SK-MEL-5 (cell line): ENCODE data around the gene CCDC149. TPM values are rescaled to one million over a fixed set of nuclear protein-coding genes. Genes with fewer than 3 reads are reported as not detected.
"Not testable (repeated sequence)": the region's sequence is repeated elsewhere in the genome, so short reads cannot be mapped to it uniquely, and the experiment has no call there.

ENCODE experiments used
- DNase-seq: peaks from one replicate; pipeline ENCODE4 v3.0.0-alpha.2; 2016; ENCODE audit warnings: low read depth, low spot score
- in situ Hi-C: cut with HindIII; loops from 2 replicates; pipeline ENCODE4 v1.10.0; 2016; ENCODE audit warnings: low sequenced_read_pairs, high pct_unique_total_duplicates, low pct_unique_long_range_greater_than_20kb
- total RNA-seq: library from RNA; depleted of rRNA; stranded (reverse); fragments of >200 nt; shearing (Covaris generic); gene quantifications from 2 replicates; pipeline ENCODE4 v1.2.3, GENCODE V29; 2014

CCDC149 gene
- total RNA-seq, 1 experiment from 2014 or later, result 0.45 TPM

- in situ Hi-C loops, result no loop called here
- DNase-seq, result no peak
These were observed 10.2 kb upstream of the CCDC149 start for GRCh38 chr4:24923002-24923401.

DNA sequence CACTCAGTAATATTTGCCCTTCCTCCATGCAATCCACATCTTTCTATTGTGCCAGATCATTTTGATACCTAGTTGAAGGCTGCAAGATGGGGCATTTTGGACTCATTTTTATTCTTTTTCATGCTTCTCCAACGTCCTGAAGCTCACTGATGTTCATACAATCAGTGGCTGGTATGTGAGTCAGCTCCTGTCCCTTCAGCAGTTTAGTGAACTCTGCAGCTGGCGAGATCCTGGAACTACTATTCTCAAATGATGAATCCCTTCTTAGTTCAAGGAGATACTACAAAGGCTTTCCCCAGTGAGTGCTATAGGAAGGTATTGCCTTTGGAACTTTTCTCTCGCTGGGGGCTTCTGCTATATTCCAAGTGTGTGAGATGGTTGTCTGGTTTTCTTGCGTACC lies 9.6 kb upstream of the CCDC149 start:
- no peak for DNase-seq
- in situ Hi-C loops, result no loop called here

DNA sequence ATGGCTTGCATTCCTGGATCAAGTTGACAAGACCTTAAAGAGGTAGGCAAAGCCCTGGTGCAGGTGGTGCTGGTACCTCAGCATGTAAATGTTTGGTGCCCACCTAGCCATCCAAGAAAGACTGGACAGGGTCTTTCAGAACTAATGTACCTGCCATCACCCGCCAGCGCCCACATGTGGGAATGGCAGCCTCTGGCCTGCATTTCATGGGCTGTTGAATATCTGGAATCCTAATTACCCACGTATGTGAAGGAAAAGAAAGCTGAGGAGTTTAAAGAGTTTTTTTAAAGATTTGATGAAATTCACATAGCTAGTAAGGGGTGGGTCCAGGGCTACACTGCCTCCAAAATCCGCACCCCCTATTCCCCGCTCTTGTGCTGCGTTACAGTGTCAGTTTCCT lies 8.6 kb upstream of the CCDC149 start:
- in situ Hi-C loops, result no loop called here
- no peak for DNase-seq

GRCh38 chr4:24920008-24920407 lies 7.2 kb upstream of the CCDC149 start:
- in situ Hi-C loops, result no loop called here
- no peak for DNase-seq

- in situ Hi-C loops, result no loop called here
- DNase-seq, result no peak
These were observed 4.4 kb upstream of the CCDC149 start for GRCh38 chr4:24917076-24917856.

GRCh38 chr4:24915121-24915922 lies 2.5 kb upstream of the CCDC149 start:
- in situ Hi-C loops, result no loop called here
- DNase-seq, result peak; percentile 23

DNA sequence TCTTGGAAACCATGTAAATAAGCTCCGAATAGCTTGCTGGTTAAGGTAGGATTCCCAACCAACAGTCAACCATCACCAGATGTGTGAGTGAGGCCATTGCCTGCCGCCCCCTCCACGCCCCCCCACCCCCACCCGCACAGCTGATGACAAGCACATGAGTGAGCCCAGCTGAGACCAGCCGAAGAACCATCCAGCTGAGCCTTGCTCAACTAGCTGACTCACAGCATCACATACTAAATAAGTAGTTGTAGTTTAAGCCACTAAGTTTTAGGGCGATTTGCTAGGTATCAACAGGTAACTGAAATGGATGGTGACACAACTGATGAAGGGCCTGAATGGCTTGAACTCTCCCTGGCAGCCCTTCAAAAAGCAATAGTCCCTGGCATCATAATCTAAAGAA lies 1.6 kb upstream of the CCDC149 start:
- in situ Hi-C loops, result no loop called here
- no peak for DNase-seq

DNA sequence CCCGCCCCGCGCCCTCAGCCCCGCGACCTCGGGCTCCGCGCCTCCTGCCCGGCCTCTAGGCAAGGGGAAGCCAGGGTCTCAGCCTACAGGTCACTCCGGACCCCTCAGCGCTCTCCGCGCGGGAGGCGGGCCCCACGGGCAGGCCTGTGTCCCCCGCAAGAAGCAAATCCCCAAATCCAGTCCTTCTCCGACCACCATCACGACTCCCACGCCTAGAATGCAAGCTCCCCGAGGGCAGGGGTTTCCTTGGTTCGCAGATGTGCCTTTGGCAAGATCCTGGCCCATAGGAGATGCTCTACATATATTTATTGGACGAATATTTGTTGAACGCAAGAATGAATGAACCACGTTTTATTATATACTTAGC lies 260 bp upstream of the CCDC149 start:
- in situ Hi-C loops, result no loop called here
- no peak for DNase-seq

DNA sequence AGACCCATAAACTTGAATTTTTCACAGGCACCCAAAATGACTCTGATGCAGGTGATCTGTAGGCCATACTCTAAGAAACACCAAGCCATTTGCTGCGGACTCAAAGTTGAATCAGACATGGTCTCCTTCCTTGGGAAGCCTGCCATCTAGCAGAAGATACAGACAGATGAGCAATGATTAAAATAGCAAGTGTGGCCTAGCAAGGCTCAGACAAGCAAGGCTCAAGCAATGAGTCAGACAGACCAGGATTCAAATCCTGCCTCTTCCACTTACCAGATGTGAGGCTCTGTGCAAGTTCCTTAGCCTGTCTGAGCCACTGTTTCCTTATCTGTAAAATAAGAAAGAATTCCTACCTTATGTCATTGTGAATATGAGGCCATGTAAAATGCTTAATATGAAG lies 2.3 kb downstream of the CCDC149 start:
- DNase-seq, result no peak

DNA sequence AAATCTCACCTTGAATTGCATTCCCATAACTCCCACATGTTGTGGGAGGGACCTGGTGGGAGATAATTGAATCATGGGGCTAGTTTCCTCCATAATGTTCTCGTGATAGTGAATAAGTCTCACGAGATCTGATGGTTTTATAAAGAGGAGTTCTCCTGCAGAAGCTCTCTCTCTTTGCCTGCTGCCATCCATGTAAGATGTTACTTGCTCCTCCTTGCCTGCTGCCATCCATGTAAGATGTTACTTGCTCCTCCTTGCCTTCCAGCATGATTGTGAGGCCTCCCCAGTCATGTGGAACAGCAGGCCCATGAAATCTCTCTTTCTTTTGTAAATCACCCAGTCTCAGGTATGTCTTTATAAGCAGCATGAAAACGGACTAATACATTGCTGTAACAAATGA lies 3.2 kb downstream of the CCDC149 start:
- in situ Hi-C loops, DNase-seq: not testable (repeated sequence)

More for the DNA sequence above, 2.3 kb downstream of the CCDC149 start:
- in situ Hi-C loops, result no loop called here

DNA sequence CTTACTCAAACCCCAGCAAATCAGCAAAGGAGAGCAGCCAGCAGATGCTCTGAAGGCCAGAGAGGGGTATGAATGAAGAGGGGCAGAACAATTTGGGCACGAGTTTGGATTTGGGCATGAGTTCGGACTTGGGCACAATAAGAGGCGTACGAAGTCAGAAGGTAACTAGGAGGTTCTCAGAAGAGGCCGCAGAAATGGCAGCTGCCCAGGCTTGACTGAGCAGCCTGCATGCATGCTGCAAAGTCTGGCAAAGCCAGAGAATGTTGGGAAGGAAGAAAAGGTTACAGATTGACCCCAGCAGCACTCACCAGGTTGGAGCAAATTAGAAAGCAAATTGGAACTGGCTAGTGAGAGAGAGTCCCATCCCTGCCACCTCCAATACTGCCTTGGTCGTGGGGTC lies 15.2 kb downstream of the CCDC149 start:
- in situ Hi-C loops, result no loop called here
- DNase-seq, result no peak

DNA sequence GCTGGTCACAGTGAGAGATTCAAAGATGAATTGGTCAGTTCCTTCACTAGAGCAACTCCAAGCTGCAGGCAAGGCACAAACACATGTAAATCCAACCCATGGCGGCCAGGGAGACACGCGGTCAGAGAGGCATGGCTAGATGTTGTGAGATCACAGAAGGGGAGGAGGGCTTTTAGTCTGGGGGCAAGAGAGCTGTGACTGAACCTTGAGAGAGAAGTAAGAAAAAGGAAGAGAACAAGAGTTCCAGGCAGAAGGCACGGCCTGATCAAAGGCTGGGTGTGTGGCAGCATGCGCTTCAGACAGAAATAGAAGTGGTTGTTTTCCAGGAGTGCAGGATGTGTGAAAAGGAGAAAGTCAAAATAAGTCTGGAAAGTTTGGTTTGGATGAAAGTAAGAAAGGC lies 15.9 kb downstream of the CCDC149 start:
- in situ Hi-C loops, result no loop called here
- no peak for DNase-seq

DNA sequence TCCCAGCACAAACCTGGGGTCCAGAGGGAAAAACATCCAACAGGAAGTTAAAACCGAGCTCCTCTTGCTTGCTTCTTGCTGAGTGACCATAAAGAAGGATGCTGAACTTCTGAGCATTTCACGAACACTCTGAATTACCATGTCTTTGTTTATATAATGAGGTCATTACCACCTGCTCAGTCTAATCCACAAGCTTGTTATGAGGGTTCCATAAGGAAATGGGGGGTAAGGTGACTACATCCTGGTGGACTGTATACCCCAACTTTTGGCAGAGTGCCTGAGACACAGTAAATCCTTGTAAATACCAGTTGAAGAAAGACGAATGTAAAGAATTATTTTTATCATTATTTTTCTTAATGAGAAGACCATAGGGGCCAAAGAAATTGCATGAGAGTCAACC lies 16.8 kb downstream of the CCDC149 start:
- in situ Hi-C loops, result no loop called here
- no peak for DNase-seq

GRCh38 chr4:24895461-24895860 lies 17.4 kb downstream of the CCDC149 start:
- in situ Hi-C loops, result no loop called here
- DNase-seq, result no peak

DNA sequence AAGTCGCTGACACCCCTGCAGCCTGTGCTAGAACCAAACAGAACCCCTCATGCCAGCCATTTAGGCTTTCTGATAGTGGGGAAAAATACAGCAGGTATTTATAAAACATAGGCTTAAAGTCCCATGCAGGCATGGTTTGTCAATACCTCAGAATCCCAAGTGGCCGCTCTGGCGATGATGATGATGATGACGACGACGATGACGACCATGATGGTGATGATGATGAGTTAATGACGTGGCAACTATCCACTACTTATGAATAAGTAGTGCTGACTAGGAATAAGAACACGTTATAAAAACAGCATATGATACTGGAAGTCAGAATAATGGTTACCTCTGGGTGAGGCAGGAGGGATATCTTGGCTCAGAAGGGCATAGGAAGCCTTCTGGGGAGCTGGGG lies 18.0 kb downstream of the CCDC149 start:
- DNase-seq, result no peak
- in situ Hi-C loops, result no loop called here

- in situ Hi-C loops, result no loop called here
- DNase-seq, result no peak
These were observed 18.6 kb downstream of the CCDC149 start for GRCh38 chr4:24894243-24894642.

- DNase-seq, result no peak
- in situ Hi-C loops, result no loop called here
These were observed 20.1 kb downstream of the CCDC149 start for GRCh38 chr4:24892778-24893177.

DNA sequence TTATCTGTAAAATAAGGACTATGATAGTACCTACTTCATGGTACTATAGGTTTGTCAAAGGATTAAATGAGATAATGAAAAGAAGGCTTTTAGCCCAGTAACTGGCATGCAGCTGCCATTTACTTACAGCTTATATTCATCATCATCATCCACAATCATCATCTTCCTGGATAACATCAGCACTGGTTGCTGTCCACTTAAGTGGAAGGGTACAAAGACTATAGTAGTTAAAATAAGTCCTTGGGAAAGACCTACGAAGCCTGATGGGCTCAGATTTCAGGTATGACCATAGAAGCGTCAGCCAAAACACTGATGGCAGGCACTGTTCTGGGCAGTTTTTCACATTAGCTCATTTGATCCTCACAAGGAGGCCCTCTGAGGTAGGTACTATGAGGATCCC lies 20.6 kb downstream of the CCDC149 start:
- in situ Hi-C loops, result no loop called here
- DNase-seq, result no peak

DNA sequence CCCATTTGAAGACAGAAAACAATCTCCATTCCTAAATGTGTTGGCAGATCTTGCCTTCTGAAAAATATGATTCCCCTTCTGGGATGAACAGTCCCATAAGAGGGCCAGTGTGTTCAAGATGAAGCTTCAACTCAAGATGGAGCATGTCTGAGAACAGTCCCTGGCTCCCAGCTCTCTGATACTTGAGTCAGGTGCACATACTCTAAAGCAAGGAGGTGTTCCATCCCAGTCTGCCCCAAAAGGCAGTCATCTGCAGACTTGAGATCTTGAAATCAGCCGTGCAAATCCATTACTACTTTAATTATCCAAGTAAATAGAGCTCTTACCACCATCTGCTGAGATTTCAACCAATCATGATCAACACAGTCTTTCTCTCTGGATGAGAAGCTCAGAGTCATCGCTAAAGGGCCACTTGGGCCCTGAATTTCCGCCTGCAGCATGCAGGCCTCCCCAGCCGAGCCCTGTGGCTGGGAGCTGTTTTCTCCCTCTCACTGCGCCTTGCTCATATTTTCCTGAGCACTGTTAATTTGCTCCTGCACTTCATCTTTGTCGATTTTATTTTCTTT lies 22.2 kb downstream of the CCDC149 start:
- in situ Hi-C loops, result no loop called here
- DNase-seq, result no peak
